NCI-H2029 treated with DMSO at 0.1 percent for 48 hours (cell line): Measurements from ENCODE around the gene CIT.
A peak's percentile ranks its signal among the peaks of the same experiment; 100 is the strongest.
"Not testable (repeated sequence)": the region's sequence is repeated elsewhere in the genome, so short reads cannot be mapped to it uniquely, and the experiment has no call there.

Experiments
- DNase-seq: peaks from one replicate; lab custom pipeline; 2025; lab: John Stamatoyannopoulos, UW

The CIT gene

DNA sequence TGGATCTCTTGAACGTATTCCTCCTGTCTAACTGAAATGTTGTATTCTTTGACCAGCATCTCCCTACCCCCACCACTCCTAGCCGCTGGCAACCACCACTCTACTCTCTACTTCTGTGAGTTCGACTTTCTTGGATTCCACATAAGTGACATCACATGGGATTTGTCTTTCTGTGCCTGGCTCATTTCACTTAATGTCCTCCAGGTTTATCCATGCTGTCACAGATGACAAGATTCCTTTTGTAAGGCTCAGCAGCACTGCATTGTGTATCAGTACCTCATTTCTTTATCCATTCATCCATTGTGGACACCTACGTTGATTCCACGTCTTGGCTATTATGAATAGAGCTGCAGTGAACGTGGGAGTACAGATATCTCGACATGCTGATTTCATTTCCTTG lies 198.7 kb downstream of the CIT start:
- DNase-seq: no peak

GRCh38 chr12:119676573-119676972 lies 200.5 kb downstream of the CIT start:
- no peak for DNase-seq

GRCh38 chr12:119676022-119676421 lies 201.1 kb downstream of the CIT start:
- DNase-seq: no peak

DNA sequence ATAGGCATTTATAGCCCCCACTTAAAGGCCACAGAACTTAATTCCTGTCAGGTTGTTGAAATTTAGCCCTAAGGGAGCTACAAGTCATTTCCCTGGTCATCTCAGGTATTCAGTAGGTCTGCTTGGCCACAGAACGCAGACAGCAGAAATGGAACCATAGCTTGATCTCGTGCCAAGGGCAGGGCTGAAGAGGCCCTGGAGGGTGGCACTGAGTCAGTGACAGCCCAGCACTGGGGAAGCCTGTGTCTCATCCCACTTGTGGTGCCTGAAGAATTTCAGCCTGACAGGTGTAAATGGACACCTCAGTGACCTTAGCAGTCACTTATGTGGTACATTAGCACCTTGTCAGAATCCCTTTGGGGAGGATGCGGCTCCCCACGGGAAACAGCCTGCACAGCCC lies 202.6 kb downstream of the CIT start:
- peak; percentile 27 for DNase-seq

DNA sequence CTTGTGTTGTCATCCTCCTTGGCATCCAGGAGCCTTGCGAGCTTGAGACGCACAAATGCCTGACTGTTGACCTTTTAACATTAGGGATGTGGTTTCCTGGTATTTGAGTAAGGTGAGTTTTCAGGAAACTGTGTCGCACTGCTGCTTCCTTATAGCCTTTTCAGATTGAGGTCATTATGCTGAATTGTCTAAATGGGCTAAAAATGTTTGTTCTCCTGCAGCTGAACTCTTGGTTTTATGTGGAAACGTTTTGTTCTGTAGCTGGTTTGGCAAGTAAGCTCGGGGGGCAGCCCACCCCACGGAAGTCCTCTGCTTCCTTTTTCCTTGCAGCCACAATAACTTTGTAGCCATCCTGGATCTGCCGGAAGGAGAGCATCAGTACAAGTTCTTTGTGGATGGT lies 203.5 kb downstream of the CIT start:
- DNase-seq: peak; percentile 29

DNA sequence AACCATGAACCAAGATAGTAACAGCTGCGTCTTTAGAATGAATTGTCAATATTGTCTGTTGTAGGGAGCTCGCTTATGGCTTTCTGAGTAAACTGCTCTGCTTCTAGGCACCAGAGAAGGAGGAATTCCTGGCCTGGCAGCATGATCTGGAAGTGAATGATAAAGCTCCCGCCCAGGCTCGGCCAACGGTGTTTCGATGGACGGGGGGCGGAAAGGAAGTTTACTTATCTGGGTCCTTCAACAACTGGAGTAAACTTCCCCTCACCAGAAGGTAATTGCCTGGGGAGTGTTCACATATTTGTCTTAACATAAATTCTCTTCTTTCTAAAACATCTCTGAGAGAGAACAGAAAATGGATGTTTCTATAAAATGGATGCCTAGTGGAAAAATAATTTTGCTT lies 204.9 kb downstream of the CIT start:
- no peak for DNase-seq

GRCh38 chr12:119671070-119671469 lies 206.1 kb downstream of the CIT start:
- no peak for DNase-seq

DNA sequence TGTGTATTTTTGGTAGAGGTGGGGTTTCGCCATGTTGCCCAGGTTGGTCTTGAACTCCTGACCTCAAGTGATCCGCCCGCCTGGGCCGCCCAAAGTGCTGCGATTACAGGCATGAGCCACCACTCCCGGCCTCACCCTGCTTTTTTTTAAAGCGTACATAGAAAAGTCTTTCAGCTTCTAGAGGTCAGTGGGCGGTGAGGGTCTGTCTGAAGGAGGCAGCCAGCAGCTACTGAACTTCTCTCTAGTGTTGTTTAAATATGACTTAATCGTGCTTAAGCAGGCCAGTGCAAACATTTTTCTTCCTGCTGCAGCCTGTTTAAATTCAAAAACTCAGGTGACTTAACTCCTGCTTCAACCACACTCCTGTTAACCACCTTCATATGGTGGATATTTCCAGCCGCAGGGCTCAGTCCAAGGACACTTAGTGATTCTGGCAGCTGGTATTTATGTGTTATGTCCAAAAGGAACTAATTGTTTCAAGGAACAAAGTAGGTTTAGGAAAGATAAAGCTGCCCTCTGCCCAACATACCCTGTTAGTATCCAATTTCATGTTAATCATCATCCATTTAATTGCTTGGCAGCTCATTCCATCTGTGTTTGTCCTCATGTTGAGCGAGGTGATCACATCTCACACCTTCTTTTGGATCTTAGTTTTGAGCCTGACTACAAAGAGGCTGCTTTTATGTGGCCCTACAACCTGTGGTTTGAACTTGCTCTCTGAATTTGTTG lies 207.2 kb downstream of the CIT start:
- peak; percentile 96 for DNase-seq

DNA sequence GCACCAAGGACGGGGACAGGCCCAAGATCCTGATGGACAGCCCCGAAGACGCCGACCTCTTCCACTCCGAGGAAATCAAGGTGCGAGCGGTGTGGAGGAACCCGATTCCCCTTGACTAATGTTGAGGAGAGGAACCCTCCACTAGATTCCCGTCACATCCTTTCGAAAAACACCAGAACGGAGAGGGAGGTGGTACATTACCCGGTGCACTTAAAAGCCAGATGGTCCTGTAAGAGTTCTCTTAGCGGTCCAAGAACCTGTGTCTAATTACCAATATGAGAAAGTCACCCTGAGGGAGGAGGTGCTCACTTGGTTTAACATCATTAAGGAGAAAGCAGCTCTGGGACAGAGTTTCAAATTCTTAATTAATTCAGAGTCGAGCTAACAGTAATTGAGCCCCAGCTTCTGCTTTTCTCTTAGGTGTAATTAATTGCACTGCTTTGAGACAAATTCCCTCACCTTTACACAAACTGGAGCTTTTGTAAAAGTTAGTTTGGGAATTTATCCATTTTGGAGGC lies 208.7 kb downstream of the CIT start:
- peak; percentile 13 for DNase-seq

GRCh38 chr12:119667577-119668323 lies 209.4 kb downstream of the CIT start, which contains the start of gene PRKAB1:
Gene PRKAB1, plus strand, starts transcription at chr12:119668133. Its CDS starts 112 bp downstream, at chr12:119668245.
- peak; percentile 90 for DNase-seq

DNA sequence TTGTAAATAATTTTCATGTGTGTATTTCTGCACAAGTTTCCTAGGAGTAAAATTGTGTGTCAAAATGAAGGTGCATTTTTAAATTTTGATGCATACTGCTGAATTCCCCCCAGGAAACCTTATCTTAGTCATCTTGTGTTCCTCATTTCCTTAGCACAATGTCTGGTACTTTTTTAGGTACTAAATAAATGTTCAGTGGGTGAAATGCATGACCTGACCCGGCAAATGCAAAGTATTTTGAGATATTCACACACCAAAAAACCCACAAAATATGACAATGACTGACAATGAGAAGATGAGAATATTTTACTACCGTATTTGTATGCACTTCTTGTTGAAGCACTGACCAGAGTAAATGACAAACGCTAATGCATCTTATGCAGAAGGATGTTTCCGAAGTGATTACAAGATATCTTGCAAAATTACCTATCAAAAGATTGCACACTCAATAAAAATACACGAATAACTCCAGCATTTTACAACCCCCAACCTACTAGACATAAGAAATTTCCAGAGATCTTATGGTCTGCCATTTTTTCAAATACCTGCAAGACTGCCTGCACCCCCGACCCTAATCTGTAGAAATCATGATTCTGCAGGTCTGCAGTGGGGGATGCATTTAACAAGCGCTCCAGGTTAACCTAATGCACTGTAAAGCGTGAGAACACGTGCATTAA lies 210.1 kb downstream of the CIT start:
- no peak for DNase-seq

- no peak for DNase-seq
Measured at GRCh38 chr12:119666226-119666795, 210.8 kb downstream of the CIT start.

DNA sequence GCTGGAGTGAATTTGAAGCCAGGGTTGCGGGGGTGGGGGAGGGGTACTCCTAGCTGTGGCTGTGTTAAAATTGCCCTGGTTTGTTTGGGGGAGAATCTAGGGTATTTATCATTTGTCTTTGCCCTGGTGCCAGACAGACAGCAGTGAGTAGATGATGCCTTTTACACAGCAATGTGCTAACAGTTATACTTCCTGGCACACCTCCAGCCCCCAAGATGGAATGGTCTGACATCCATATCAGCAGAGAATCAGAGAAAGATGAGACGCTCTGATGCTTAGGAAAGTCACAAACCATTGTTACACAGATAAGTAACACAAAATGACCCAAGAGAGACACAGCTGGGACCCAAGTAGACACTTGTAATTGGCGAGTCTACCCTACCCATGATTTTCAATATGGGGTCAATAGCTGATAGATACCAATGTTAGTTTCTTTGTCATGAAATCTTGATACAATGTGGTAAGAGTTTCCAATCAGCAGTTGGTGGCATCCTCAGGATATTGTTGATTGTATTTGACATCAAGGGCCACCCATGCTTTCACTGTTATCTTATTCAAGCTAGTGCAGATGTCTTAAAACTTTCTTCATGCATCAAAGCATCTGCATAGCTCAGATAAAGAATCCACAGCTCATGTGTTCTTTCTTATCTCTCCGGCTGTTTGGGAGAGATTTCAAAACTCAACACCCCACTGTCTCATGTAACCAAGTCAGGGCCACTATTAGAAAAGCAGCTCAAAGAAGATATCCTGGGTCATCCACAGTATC lies 211.8 kb downstream of the CIT start:
- DNase-seq: no peak

- no peak for DNase-seq
Measured at GRCh38 chr12:119664642-119665041, 212.5 kb downstream of the CIT start.

DNA sequence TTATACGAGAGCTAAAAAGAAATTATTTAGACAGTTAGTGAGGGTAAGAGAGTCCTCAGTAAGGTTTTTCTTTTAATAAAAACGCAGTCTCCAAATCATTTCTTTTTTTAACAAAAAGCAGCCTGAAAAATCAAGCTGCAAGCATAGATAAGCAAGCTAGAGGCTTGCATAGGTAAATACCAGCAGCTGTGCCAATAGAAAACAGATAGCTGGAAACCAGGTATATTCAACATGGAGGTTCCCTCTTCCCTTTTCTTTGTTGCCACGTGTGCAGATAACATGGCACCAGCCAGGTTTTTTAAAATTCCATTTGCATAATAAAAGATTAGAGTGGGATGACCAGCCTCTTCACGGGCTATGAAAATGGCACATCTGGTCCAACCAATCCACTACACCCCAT lies 215.2 kb downstream of the CIT start:
- DNase-seq: no peak

DNA sequence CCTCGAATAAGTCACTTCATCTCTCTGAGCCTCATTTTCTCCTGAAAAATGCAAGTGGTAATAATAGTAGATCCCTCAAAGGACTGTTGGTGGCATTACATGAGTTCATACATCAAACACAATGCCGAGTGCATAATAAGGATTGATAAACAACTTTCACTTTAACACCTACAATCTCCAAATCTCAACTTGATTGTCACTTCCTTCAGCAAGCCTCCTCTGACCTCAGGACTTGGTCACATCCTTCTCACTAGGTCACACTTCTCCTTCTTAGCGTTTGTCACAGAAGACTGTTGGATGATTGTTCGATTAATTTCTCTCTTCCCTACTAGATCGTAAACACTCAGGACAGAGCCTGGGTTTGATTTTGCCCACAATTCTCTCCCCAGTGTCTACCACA lies 217.0 kb downstream of the CIT start:
- no peak for DNase-seq

DNA sequence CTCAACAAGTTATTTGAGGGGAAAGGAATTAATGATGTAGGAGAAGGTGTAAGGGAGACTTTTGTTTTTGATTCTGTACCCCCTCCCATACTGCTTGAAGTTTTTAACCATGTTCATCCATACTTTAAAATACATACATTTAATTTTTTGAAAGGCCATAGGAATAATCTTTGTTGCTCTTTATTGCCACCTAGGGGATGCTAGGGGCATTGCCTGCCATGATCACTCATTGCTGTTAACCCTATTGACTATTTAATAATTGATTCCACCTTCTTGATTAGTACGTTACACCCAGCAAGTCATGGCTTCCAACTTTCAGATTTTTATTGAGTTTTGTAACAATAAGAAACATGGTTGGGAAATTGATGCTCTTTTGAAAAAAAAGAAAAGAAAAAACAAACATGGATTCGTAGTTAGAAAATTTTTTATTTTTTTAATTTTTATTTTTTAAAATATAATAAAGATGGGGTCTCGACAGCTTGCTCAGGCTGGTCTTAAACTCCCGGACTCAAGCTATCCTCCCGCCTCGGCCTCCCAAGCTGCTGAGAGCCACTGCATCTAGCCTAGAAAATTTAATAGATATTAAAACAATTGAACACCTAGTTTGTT lies 217.7 kb downstream of the CIT start:
- DNase-seq: peak; percentile 56

DNA sequence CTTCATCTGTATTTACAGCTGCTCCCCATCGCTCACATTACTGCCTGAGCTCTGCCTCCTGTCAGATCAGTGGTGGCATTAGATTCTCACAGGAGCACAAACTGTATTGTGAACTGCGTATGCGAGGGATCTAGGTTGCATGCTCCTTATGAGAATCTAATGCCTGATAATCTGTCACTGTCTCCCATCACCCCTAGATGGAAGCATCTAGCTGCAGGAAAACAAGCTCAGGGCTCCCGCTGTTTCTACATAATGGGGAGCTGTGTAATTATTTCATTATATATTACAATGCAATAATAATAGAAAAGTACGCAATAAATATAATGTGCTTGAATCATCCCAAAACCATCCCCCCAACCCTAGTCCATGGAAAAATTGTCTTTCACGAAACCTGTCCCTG lies 219.0 kb downstream of the CIT start:
- DNase-seq: not testable (repeated sequence)

GRCh38 chr12:119657001-119657400 lies 220.1 kb downstream of the CIT start:
- DNase-seq: not testable (repeated sequence)

DNA sequence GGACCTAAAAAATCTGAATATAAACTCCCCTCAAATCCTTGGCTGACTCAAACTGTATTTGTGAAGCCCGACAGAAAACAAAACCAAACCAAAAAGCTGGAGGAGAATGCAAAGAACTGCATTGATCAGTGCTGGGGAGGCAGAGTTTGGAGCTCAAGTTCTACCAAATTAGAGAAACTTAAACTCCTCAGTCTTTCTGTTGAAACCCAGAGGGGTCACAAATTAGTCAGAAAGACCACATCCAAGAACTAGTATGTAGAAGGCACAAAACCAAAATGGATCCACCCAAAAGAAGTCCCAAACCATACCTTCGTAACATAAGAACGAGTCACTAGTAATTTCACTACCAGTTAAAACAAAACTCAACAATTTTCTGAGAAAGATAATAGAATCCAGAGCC lies 224.5 kb downstream of the CIT start:
- DNase-seq: no peak

GRCh38 chr12:119649202-119649808 lies 227.8 kb downstream of the CIT start:
- DNase-seq: peak; percentile 32
